Kidney epithelial cell (primary cell): ENCODE measurements around the gene GAMT. TPM values are rescaled to one million over a fixed set of nuclear protein-coding genes. Genes with fewer than 3 reads are reported as not detected.

Experiments
- DNase-seq: peaks from one replicate; pipeline ENCODE4 v3.0.0-alpha.2; 2010; ENCODE audit warnings: low read depth
- H3K27me3 ChIP-seq: 2 replicates; pipeline ENCODE4 v1.6.0; 2011; ENCODE audit warnings: low read length; ENCODE audit not compliant: control insufficient read depth, insufficient read depth
- H3K36me3 ChIP-seq: 2 replicates; pipeline ENCODE4 v1.5.1; 2011; ENCODE audit warnings: low read length; ENCODE audit not compliant: control insufficient read depth, insufficient read depth
- H3K4me3 ChIP-seq: 2 replicates; pipeline ENCODE4 v1.5.1; 2011; ENCODE audit warnings: low read depth, mild to moderate bottlenecking, control low read depth, low read length
- total RNA-seq: library from RNA; depleted of rRNA; stranded (reverse); fragments of >200 nt; gene quantifications from 2 replicates; pipeline ENCODE4 v1.2.3, GENCODE V29; 2015
- TF ChIP-seq, protein P1 (sequence below): IDR thresholded peaks from 2 replicates; pipeline ENCODE4 v1.5.1; 2011; ENCODE audit warnings: mild to moderate bottlenecking, moderate library complexity, low read length, control low read depth, inconsistent platforms; ENCODE audit not compliant: insufficient read depth, poor library complexity, severe bottlenecking

GAMT gene
- total RNA-seq, 1 donor from 2014 or later: 20.3 TPM

DNA sequence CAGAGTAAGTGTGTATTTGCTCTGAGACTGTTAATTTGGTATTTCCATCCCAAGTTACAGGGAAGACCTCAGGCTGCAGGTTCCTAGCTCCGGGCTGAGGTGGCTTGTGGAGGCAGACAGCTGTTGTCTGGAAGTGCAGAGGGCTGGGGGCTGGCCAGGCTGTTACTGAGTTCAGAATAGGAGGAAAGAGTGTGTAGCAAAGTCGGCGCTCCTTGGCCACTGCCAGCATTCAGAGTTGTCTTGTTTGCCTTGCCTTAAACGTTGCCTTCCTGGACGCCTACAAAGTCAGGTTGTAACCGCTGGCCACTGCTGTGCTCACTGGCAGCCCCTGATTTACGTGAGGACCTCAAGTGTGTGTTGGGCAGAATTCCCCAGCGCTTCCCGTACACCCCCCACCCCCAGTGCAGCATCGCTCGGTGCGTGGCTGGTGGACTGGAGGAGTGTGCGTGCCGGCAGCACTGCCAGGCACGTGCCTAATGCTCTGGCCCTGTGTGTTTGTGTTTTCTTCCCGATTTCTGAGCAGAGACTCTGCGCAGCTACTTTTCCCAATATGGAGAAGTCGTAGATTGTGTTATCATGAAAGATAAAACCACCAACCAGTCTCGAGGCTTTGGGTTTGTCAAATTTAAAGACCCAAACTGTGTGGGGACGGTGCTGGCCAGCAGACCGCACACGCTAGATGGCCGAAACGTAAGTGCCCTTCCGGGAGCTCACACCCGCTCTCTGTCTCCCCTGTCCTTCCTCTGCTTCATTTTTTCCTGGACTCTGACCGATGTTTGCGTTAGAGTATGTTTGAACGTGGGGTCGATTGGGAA, 16.5 kb upstream of the GAMT start:
- Histone ChIP-seq H3K27me3 (no peaks in the 10 kb centered on the region), H3K4me3 (no peak overlapping the region), H3K36me3 (peaks cover 9% of the 10 kb centered on the region)
- DNase-seq: no peak
- TF ChIP-seq, protein P1, sequence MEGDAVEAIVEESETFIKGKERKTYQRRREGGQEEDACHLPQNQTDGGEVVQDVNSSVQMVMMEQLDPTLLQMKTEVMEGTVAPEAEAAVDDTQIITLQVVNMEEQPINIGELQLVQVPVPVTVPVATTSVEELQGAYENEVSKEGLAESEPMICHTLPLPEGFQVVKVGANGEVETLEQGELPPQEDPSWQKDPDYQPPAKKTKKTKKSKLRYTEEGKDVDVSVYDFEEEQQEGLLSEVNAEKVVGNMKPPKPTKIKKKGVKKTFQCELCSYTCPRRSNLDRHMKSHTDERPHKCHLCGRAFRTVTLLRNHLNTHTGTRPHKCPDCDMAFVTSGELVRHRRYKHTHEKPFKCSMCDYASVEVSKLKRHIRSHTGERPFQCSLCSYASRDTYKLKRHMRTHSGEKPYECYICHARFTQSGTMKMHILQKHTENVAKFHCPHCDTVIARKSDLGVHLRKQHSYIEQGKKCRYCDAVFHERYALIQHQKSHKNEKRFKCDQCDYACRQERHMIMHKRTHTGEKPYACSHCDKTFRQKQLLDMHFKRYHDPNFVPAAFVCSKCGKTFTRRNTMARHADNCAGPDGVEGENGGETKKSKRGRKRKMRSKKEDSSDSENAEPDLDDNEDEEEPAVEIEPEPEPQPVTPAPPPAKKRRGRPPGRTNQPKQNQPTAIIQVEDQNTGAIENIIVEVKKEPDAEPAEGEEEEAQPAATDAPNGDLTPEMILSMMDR: no peak

DNA sequence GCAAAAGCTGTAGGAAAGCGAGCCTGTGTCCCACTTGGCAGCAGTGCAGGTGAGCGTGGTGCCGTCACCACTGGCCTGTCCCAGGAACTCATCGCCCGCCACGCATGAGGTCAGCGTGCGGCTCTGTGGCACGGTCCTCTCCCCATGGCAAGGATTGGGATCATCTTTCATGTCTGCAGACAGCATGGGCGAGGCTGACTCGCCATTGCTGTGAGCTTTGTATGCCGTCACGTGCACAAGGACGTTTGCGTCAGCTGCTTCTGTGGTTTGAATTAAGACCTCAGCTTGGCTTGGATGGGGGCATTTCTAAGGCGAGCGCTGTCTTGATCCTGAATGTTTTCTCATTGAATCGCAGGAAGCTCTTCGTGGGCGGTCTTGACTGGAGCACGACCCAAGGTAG, 15.8 kb upstream of the GAMT start:
- Histone ChIP-seq H3K27me3 (no peaks in the 10 kb centered on the region), H3K4me3 (no peak overlapping the region), H3K36me3 (peaks cover 9% of the 10 kb centered on the region)
- TF ChIP-seq, protein P1: no peak
- DNase-seq: no peak

- TF ChIP-seq, protein P1: no peak
- Histone ChIP-seq H3K27me3 (no peaks in the 10 kb centered on the region), H3K36me3 (peaks cover 6% of the 10 kb centered on the region), H3K4me3 (no peak overlapping the region)
- no peak for DNase-seq
Observed at GRCh38 chr19:1416014-1416841, 14.9 kb upstream of the GAMT start.

DNA sequence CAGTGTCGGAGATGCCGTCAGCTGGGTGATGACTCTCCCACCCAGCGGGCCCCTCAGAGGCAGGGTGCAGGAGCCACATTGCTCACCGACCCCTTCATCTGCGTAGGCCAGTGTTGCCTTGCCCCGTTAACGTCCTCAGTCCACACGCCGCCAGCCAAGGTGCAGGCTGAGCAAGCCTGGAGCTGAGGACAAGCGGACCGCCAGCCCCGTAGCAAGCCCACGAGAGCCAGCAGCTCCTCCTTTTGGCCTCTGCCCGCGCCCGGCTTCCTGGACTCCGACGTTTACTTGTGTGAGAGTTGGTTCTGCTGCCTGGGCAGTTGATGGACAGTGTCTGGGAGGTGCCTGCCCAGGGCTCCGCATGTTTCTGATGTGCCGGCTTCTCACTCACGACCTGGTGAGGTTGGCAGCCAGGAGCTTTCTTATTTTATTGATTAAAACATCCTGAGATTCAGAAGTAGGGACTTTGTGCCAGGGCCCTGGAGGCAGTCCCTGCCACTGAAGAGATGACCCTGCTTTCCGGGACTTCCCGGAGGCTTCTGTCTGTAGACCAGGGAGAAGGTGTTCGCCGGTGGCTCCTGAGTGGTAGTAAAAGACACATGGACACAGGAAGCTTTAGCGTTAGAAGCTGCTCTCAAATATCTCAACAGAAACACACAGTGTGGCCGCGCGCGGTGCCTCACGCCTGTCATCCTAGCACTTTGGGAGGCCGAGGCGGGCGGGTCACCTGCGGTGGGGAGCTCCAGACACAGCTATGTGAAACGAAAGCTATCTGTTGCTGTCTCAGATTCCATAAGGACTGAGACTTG, 11.9 kb upstream of the GAMT start:
- no peak overlapping the region for H3K4me3 ChIP-seq
- TF ChIP-seq, protein P1: no peak
- DNase-seq: no peak
- peaks cover 4% of the 10 kb centered on the region for H3K36me3 ChIP-seq
- H3K27me3 ChIP-seq: no peaks in the 10 kb centered on the region

GRCh38 chr19:1412323-1412923, 11.1 kb upstream of the GAMT start:
- TF ChIP-seq, protein P1: no peak
- Histone ChIP-seq H3K36me3 (peaks cover 1% of the 10 kb centered on the region), H3K27me3 (no peaks in the 10 kb centered on the region), H3K4me3 (no peak overlapping the region)
- no peak for DNase-seq
